ENCODE results near the gene VARS1.

VARS1 gene

DNA sequence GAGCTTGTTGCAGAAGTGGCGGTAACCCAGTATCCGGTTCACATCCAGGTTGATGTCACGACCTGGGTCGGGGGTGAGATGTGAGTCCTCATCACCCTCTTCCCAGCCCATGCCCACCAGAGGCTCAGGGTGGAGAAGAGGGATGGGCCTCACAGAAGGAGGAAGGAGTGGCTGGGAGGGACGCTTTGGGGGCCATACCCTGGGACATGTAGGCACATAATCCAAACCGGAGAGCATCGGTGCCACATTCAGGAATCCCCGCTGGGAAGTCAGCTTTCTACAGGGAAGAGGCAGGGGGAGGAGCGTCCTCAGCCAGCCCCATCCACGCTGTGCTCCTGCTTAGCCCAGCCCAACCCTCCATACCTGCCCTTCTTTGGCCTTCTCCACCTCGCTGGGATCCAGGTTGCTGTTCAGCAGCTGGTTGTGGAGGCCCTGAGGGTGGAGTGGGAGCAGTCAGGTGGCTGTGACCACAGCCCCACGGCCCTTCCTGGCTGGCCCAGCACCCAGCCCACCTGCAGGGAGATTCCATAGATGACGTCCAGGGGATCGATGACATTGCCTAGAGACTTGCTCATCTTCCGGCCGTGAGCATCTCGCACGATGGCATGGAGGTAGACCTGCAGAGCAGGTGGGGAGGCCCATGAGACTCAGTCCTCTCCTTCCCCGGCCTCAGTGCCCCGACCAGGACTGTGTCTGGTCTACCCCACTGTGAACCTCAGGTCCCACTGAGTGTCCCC lies 14.9 kb downstream of the VARS1 start:
- no peak for TF ChIP-seq GATA3 (IDR thresholded peaks at IDR 0.05; ENCODE audit: low read depth, low read length)
- no peak for TF ChIP-seq GATA2 (IDR thresholded peaks at IDR 0.05; ENCODE audit: low read depth, low read length)

DNA sequence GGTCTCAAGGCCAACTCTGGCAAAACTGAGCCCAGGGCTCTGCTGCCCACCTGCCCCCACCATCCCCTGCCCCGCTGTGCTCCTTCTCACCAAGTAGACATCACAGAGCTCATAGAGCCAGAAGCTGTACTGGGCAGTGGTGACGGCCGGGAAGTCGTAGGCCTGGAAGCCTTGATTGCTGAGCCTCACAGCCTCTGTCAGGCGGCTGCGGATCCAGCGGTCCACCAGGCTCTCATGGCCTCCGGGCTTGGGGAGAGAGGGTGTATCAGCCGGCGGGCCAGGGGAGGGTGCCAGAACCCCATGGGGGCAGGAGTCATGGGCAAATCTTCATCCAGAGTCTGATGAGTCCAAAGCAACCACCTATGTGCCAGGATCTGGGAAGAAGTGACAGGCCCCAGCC lies 15.6 kb downstream of the VARS1 start:
- no peak for TF ChIP-seq GATA2 (IDR thresholded peaks at IDR 0.05; ENCODE audit: low read depth, low read length)

DNA sequence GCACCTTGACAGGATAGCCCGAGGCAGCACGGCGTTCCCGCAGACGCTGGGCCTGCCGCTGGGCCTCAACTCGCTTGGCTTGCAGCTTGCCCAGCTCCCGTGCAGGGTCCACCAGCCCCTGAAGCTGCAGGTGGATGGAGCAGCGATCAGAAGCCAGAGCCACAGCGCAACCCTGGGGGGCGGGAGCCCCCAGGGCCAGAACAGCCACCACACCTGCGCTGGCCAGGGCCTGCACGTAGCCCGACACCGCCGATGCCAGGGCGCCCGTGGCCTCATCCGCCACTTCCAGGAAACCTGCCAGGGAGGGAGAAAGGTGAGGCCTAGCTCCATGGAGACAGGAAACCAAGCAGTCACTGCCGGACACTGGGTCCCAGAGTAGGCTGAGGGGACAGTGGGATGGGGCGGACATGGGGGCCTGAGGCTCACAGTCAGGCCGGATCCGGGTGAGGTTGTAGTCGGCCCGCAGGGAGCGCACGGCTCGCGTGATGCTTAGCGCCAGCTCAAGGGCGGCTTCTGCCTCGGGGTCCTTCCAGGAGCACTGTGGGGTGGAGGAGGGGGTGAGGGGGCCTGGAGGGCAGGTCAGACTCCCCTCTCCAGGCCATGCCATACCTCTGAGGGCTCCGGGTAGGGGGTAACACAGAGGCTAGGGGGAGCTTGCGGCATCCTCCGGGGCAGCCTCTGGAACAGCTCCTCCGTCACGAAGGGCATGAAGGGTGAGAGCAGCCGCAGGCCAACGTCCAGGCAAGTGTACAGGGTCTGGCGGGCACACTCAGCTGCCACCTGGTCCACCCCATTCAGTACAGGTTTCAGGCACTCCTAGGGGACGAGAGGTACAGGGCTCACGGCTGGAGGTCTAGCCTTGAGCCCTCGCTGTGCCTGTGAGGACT lies 16.3 kb downstream of the VARS1 start:
- TF ChIP-seq GATA3 (IDR thresholded peaks at IDR 0.05; ENCODE audit: low read depth, low read length) (no peak), GATA2 (IDR thresholded peaks at IDR 0.05; ENCODE audit: low read depth, low read length) (no peak)

DNA sequence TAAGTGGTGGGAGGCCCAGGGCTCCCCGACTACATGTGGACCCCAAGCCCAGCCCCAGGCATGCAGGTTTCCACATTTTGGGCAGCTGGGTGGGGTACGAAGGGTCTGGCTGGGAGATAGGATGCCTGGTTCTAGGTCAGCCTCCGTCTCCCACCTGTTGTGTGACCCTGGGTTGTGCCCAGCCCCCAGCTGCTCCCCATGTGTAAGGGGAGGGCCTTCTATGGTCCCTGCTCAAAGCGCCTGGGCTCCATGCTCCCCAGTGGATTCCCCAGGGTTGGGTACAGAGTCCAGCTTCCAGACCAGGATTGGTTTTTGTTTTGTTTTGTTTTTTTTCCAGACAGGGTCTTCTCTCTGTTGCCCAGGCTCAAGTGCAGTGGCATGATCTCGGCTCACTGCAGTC lies 17.4 kb downstream of the VARS1 start:
- TF ChIP-seq GATA2 (IDR thresholded peaks at IDR 0.05; ENCODE audit: low read depth, low read length) (no peak), GATA3 (IDR thresholded peaks at IDR 0.05; ENCODE audit: low read depth, low read length) (no peak)

DNA sequence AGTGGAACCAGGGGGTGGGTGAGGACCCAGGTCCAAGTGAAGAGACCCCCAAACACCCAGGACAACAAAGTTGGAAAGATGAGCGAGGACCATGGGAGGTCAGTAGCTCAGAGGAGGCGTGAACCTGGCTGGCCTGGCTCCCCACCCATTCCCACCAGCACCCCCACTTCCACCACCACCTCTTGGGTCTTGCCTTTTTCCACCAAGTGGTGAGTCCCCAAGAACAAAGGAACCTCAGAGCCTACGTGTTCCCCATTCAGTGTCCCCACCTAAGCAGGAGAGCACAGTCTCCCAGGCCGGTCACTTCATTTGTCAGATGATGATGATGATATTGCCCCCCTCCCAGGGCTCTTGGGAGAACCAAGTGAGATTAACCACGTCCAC lies 17.9 kb downstream of the VARS1 start:
- no peak for TF ChIP-seq GATA3 (IDR thresholded peaks at IDR 0.05; ENCODE audit: low read depth, low read length)
- TF ChIP-seq GATA2 (IDR thresholded peaks at IDR 0.05; ENCODE audit: low read depth, low read length) = no peak

DNA sequence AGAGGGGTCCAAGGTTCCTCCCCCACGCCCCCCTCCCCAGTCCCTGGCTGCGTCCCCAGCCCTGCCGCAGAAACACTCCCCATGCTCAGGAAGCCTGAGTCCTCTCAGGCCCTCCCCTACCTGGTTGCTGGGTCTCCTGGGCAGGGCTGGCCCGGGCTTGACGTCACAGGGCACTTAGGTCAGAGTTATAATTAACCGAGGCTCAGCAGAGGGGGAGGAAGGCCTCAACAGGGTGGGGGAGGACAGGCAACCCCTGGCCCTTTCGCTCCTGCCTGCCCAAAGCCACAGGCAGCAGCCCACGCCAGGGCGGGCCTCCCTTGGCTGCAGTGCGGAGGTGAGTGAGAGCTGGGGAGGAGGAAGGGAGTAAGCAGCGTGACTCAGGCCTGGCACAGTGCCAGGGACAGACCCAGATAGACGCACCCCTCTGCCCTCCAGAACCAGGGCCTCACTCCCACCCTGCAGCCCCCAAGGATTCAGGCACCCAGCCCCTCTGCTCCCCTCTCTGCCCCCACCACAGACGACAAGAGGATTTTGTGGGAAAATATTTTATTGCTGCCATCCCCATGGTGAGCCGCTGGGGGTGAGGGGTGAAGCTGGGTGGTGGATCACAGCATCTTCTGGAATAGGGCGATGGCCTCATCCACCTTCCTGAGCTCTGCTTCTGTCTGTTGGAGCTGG lies 18.4 kb downstream of the VARS1 start, which contains the start of gene VWA7:
Gene VWA7 (minus strand): TSS at position 340 of the 678 bp plus-strand sequence. CDS start 549 bp downstream, outside the sequence.
- TF ChIP-seq GATA3 (IDR thresholded peaks at IDR 0.05; ENCODE audit: low read depth, low read length) (no peak), GATA2 (IDR thresholded peaks at IDR 0.05; ENCODE audit: low read depth, low read length) (no peak)

DNA sequence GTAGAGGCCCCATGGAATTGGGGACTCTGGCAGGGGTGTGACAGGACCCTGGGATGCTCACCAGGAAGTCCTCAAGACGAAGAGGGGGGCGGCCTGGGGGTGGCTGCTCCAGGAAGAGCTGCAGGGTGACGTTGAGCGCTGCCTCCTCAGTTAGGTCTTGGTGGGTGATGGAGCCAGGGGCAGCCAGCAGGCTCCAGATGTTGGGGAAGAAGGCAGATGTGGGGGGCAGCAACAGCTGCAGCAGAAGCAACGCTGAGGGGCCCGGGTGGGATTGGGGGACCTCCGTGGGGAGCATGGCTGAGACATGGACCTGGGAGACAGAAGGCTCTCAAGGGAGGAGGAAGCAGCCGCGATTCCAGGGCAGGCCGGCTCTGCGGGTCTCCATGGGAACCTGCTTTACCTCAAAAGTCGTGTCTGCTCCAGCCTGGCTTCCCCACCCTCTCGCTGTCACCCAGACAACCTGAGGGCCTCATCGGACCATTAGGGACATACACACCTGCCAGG lies 19.0 kb downstream of the VARS1 start:
- no peak for TF ChIP-seq GATA2 (IDR thresholded peaks at IDR 0.05; ENCODE audit: low read depth, low read length)
- TF ChIP-seq GATA3 (IDR thresholded peaks at IDR 0.05; ENCODE audit: low read depth, low read length) = no peak

DNA sequence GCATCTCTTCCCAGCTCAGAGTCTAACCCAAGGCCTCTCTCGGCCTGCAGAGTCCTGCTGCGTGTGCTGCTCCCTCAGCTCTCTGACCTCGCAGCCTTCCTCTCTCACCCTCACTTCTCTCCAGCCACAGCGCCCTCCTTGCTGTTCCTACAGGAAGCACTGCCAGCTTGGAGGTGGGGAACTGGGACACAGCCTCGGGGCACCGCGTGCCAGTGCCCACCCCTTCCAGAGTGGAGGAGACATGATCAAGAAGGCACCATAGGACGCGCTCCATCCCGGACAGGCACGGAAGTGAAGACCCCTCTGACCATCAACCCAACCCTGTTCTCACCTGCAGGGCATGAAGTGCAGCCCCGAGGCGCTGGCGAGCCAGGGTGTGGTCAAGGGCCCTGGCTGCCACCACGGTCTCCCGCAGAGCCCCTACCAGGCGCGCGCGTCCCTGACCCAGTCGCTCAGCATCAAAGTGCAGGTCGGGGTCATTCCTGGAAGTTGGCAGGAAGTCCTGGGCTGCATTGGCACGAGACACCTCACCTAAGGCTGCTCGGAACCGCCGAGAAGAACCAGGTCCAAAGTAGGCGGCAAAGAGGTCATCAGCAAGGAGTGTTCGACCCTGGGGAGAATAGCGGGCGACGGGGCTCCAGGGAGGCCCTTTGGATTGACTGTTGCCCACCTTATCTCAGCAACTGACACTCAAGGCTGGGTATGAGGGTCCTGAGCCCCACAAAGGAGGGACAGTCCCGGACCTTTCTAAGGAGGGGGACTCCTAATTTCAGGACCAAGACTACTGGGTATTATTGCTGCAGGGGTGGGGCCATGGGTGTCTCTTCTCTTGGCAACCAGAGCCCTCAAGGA lies 19.7 kb downstream of the VARS1 start:
- TF ChIP-seq GATA2 (IDR thresholded peaks at IDR 0.05; ENCODE audit: low read depth, low read length) = no peak
- TF ChIP-seq GATA3 (IDR thresholded peaks at IDR 0.05; ENCODE audit: low read depth, low read length) = no peak

DNA sequence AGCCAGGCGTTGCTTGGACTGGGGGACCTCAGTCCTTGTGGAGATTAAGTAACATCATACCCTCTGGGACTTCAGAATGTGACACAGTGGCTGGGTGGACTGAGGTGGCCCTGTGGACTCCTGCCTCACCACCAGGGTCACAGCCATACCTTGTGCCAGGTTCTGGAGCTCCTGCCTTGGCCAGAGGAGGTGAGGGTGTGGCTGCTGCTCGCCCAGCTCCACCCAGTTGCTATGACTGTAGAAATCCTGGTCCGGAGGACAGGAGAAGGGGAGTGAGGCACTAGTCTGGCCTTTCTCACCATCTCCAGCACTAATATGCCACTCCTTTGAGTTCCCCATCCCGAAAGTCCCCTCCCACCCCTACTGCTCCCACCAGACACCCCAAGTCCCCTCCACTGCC lies 20.4 kb downstream of the VARS1 start:
- TF ChIP-seq GATA3 (IDR thresholded peaks at IDR 0.05; ENCODE audit: low read depth, low read length) (no peak), GATA2 (IDR thresholded peaks at IDR 0.05; ENCODE audit: low read depth, low read length) (no peak)

DNA sequence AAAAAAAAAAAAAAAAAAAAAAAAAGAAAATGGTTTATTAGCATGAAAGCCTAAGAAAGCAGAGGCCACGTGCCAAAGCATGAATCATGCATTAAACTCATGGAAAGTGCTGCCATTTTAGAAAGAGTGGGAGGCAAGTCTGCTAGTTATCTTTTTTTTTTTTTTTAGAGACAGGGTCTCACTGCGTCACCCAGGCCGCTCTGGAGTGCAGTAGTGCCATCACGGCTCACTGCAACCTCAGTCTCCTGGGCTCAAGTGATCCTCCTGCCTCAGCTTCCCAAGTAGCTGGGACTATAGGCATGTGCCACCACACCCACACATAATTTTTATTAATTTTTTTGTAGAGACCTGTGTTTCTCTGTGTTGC lies 23.6 kb downstream of the VARS1 start:
- TF ChIP-seq GATA2 (IDR thresholded peaks at IDR 0.05; ENCODE audit: low read depth, low read length) (no peak), GATA3 (IDR thresholded peaks at IDR 0.05; ENCODE audit: low read depth, low read length) (no peak)

DNA sequence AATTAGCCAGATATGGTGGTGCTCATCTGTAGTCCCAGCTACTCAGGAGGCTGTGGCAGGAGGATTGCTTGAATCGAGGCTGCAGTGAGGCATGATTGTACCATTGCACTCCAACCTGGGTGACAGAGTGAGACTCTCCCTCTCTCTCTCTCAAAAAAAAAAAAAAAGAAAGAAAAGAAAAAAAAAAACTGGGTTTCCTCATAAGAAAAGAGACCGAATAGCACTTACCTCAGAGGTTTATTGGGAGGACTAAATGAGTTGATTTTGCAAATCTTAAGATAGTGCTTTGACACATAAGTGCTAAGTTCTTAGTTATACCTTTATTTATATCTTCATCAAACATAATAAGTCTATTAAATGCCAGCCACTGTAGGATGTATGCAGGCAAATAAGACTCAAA lies 24.7 kb downstream of the VARS1 start:
- TF ChIP-seq GATA2 (IDR thresholded peaks at IDR 0.05; ENCODE audit: low read depth, low read length) = no peak
- no peak for TF ChIP-seq GATA3 (IDR thresholded peaks at IDR 0.05; ENCODE audit: low read depth, low read length)

DNA sequence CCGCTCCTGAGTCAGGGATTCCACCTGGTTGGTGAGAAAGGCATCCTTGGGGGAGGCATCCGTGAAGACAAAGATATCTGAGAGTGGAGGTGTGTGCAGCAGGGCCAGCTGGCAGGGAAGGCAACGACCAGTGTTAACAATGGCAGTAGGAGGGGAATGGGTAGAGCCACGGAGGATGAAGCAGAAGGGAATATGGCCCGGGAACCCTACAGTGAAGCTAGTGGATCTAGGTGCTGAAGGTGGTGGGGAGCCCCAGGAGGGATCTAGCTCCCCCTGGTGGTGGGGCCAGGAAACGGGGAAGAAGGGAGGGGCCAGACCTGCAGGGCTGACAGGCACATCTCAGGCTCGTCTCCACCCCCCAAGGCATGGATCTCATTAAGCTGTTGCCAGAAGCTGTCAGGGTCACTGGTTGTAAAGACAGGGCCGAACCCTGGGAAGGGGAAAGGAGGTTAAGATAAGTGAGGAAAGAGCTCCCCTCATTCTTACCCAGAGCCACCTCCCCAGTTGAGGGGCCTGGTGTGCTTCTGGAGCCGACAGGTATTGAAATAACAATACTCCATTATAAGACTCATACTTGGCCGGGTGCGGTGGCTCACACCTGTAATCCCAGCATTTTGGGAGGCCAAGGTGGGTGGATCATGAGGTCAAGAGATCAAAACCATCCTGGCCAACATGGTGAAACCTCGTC lies 25.7 kb downstream of the VARS1 start:
- TF ChIP-seq GATA3 (IDR thresholded peaks at IDR 0.05; ENCODE audit: low read depth, low read length) (no peak), GATA2 (IDR thresholded peaks at IDR 0.05; ENCODE audit: low read depth, low read length) (no peak)
